KMS-11 (cell line): ENCODE results near the gene RIC8B.

Experiments used
- H2AFZ ChIP-seq: fragments of 200-600 bp; sonication (generic); 2 replicates; pipeline ENCODE4 v1.6.1; 2016; ENCODE audit warnings: antibody characterized with exemption, mixed run types, low read depth
- H3K27ac ChIP-seq: fragments of 200-600 bp; sonication (generic); 2 replicates; pipeline ENCODE4 v1.6.1; 2016; ENCODE audit warnings: mild to moderate bottlenecking, mixed run types
- H3K27me3 ChIP-seq: fragments of 200-600 bp; sonication (generic); 2 replicates; pipeline ENCODE4 v1.6.1; 2017; ENCODE audit warnings: mild to moderate bottlenecking, low read depth, mixed run types, moderate library complexity; ENCODE audit not compliant: insufficient read depth
- H3K36me3 ChIP-seq: fragments of 200-600 bp; sonication (generic); 2 replicates; pipeline ENCODE4 v1.6.1; 2017; ENCODE audit warnings: mild to moderate bottlenecking, mixed run types; ENCODE audit not compliant: insufficient read depth
- H3K4me1 ChIP-seq: fragments of 200-600 bp; sonication (generic); 2 replicates; pipeline ENCODE4 v1.6.1; 2016; ENCODE audit warnings: mild to moderate bottlenecking, low read depth, mixed run types; ENCODE audit not compliant: poor library complexity, severe bottlenecking
- H3K4me2 ChIP-seq: fragments of 200-600 bp; sonication (generic); 2 replicates; pipeline ENCODE4 v1.7.0; 2016; ENCODE audit warnings: mild to moderate bottlenecking, mixed run types
- H3K4me3 ChIP-seq: fragments of 200-600 bp; sonication (generic); IDR thresholded peaks from 2 replicates; pipeline ENCODE4 v1.6.1; 2017; ENCODE audit warnings: low read depth, low read length, mixed read lengths; ENCODE audit not compliant: insufficient read depth
- H3K79me2 ChIP-seq: fragments of 200-600 bp; sonication (generic); 2 replicates; pipeline ENCODE4 v1.6.1; 2016; ENCODE audit warnings: low read depth, mixed run types; ENCODE audit not compliant: insufficient read depth
- H3K9ac ChIP-seq: fragments of 200-600 bp; sonication (generic); 2 replicates; pipeline ENCODE4 v1.6.1; 2016; ENCODE audit warnings: mild to moderate bottlenecking, mixed run types
- H4K20me1 ChIP-seq: fragments of 200-600 bp; sonication (generic); 2 replicates; pipeline ENCODE4 v1.6.1; 2016; ENCODE audit warnings: mild to moderate bottlenecking, mixed run types; ENCODE audit not compliant: insufficient read depth
- TF ChIP-seq, protein P1 (sequence below): fragments of 200-600 bp; sonication (generic); conservative IDR thresholded peaks from 2 replicates; pipeline ENCODE4 v1.6.1; 2017; ENCODE audit warnings: low read depth, mild to moderate bottlenecking, antibody characterized with exemption, low read length, moderate library complexity, mixed read lengths

RIC8B gene

DNA sequence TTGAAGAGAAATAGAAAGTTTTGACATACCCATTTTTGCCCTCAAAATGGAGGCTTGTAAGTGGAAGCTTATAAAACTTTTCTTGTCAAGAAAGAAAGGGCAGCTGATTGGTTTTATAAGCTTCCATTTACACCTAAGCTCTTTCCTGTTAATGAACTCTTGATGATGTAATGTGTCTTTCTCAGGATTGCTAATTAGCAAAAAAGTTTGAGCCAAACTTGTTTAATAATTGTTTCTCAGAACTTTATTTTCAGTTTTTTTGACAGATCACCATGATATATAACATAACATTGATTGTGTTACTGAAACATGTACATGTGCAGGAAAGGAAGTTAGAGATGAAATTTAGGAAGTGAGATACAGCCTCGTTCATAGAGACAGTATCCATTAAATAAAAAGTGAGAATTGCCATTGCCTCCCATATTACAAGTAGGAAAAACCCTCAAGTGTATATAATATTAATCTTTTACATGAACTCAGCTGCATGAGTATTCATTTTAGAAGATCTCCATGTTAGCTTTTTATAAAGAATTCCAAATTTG lies 26.8 kb downstream of the RIC8B start:
- H3K4me1 ChIP-seq: no peaks in the 10 kb centered on the region
- H3K27ac ChIP-seq: no peak overlapping the region

DNA sequence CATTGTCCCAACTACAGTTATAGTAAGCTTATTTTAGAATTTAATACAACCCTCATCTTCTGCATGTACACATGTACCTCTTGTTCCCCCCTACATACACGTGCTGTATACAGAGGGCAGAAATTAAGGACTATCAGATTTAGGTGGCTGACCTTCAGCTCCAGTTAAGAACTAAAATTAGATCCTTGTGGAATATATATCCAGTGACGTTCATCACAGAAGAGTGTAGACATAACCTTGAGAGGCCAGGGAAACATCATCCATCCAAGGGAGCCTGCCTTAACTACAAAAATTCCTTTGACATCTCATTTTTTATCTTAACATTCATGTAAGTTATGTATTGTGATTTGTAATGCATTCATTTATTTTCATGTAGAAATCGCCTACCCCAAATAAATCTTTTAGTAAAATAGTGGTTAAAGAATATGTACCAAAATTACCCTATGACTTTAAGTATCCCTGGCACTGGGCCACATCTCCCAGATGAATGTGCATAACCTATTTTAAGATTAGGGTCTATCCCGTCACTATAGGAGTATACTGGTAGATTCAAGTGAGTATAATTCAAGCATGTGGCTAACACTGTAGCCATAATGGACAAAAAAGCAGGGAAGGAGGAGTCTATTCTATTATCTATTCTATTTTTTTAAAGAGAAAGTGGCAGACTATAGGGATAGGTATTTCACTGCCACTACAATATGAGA lies 27.5 kb downstream of the RIC8B start:
- Histone ChIP-seq H2AFZ (no peak overlapping the region), H3K9ac (no peak overlapping the region), H3K4me3 (no peak overlapping the region), H3K36me3 (no peaks in the 10 kb centered on the region), H3K4me1 (no peaks in the 10 kb centered on the region), H3K79me2 (no peaks in the 10 kb centered on the region), H3K4me2 (no peak overlapping the region), H4K20me1 (no peaks in the 10 kb centered on the region), H3K27me3 (no peaks in the 10 kb centered on the region), H3K27ac (no peak overlapping the region)
- TF ChIP-seq, protein P1, sequence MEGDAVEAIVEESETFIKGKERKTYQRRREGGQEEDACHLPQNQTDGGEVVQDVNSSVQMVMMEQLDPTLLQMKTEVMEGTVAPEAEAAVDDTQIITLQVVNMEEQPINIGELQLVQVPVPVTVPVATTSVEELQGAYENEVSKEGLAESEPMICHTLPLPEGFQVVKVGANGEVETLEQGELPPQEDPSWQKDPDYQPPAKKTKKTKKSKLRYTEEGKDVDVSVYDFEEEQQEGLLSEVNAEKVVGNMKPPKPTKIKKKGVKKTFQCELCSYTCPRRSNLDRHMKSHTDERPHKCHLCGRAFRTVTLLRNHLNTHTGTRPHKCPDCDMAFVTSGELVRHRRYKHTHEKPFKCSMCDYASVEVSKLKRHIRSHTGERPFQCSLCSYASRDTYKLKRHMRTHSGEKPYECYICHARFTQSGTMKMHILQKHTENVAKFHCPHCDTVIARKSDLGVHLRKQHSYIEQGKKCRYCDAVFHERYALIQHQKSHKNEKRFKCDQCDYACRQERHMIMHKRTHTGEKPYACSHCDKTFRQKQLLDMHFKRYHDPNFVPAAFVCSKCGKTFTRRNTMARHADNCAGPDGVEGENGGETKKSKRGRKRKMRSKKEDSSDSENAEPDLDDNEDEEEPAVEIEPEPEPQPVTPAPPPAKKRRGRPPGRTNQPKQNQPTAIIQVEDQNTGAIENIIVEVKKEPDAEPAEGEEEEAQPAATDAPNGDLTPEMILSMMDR: no peak

More for the DNA sequence above, 26.8 kb downstream of the RIC8B start:
- no peak overlapping the region for H3K9ac ChIP-seq
- TF ChIP-seq, protein P1: no peak
- no peak overlapping the region for H3K4me2 ChIP-seq
- H3K27me3 ChIP-seq: no peaks in the 10 kb centered on the region
- no peaks in the 10 kb centered on the region for H3K79me2 ChIP-seq
- no peak overlapping the region for H2AFZ ChIP-seq
- no peaks in the 10 kb centered on the region for H4K20me1 ChIP-seq
- no peak overlapping the region for H3K4me3 ChIP-seq
- no peaks in the 10 kb centered on the region for H3K36me3 ChIP-seq

DNA sequence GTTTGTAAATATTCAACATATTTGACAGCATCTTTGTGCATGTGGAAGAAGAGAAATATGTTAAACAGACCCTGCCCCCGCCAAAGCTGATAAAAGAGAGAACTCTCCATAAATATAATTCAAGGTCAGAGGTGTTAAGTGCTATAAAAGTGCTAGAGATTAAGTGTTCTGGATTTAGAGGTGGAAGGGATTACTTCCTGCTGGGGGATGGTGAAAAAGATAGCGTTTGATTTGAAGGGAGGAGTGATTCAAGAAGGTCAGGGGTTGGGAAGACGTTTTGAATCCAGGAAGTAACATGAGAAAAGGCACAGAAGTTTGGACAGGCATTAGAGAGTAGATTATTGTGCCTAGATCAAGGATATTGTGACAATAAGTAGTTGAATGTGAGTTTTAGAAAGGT lies 30.2 kb downstream of the RIC8B start:
- Histone ChIP-seq H4K20me1 (no peaks in the 10 kb centered on the region), H3K27ac (no peak overlapping the region), H3K27me3 (no peaks in the 10 kb centered on the region), H3K4me2 (no peak overlapping the region), H2AFZ (no peak overlapping the region), H3K4me3 (no peak overlapping the region), H3K79me2 (no peaks in the 10 kb centered on the region), H3K36me3 (no peaks in the 10 kb centered on the region), H3K4me1 (no peaks in the 10 kb centered on the region), H3K9ac (no peak overlapping the region)
- TF ChIP-seq, protein P1: no peak

DNA sequence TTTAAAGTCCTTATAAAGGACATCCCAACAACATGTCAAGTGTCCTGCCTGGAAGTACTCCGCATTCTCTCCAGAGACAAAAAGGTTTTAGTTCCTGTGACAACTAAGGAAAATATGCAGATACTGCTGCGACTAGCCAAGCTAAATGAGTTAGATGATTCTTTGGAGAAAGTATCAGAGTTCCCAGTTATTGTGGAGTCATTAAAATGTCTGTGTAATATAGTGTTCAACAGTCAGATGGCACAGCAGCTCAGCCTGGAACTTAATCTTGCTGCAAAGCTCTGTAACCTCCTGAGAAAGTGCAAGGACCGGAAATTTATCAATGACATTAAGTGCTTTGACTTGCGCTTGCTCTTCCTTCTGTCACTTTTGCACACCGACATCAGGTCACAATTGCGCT lies 40.2 kb downstream of the RIC8B start:
- no peaks in the 10 kb centered on the region for H3K79me2 ChIP-seq
- H3K9ac ChIP-seq: no peak overlapping the region
- no peaks in the 10 kb centered on the region for H4K20me1 ChIP-seq
- TF ChIP-seq, protein P1: no peak
- H3K36me3 ChIP-seq: no peaks in the 10 kb centered on the region
- H3K4me1 ChIP-seq: no peaks in the 10 kb centered on the region
- H3K4me2 ChIP-seq: no peak overlapping the region
- H3K27ac ChIP-seq: no peak overlapping the region
- no peak overlapping the region for H3K4me3 ChIP-seq
- H2AFZ ChIP-seq: no peak overlapping the region
- H3K27me3 ChIP-seq: no peaks in the 10 kb centered on the region
